ENCODE results near the gene CDT1. TPM values are rescaled to one million over a fixed set of nuclear protein-coding genes. Genes with fewer than 3 reads are reported as not detected.

Gene CDT1
- total RNA-seq, 1 experiment from 2014 or later: 160 TPM

DNA sequence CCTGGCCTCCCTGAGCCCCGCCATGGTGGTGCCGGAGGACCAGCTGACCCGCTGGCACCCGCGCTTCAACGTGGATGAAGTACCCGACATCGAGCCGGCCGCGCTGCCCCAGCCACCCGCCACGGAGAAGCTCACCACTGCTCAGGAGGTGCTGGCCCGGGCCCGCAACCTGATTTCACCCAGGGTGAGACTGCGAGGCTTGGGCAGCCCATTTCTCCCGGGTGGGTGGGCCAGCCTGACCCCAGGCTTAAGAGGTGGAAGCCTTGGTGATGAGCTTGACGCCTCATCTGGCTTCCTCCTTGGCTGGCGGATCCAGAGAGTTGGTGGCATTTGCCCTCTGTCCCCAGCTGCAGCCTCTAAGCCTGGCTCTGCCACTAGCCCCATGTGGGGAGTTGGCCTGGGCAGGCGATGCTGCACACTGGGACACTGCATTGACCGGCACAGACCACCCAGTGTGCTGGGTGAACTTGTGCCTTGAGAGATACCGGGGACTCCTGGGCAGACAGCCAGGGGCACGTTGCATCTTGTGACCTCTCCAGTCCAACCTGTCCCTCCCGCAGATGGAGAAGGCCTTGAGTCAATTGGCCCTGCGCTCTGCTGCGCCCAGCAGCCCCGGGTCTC is 3.0 kb downstream of the CDT1 start:
- peak overlapping the region; percentile 100; the same call in 1 of the 2 replicates for H3K27ac ChIP-seq (ENCODE audit: low read depth, low read length)
- H2AFZ ChIP-seq (ENCODE audit: low read depth, low read length, poor library complexity, severe bottlenecking): no peak overlapping the region
- H3K4me3 ChIP-seq (replicated peaks in 1 of 2; ENCODE audit: low read depth in 1 of 2, low read length in 2 of 2): no peak overlapping the region
- no peaks in the 10 kb centered on the region for H3K27me3 ChIP-seq (ENCODE audit: insufficient read depth, low read length)
- H3K9me3 ChIP-seq (ENCODE audit: control insufficient read depth in 1 of 2, insufficient read depth in 1 of 2, low read depth in 1 of 2, low read length in 2 of 2): no peaks in the 10 kb centered on the region
- ATAC-seq (no peak), DNase-seq (ENCODE audit: low read depth, low spot score) (no peak)
- H4K20me1 ChIP-seq (ENCODE audit: insufficient read depth): peaks cover 12% of the 10 kb centered on the region; the same call in 1 of the 2 replicates
- no peak overlapping the region for H3K9ac ChIP-seq (ENCODE audit: low read length)
- no peak overlapping the region for H3K4me2 ChIP-seq (ENCODE audit: low read length)
- H3K79me2 ChIP-seq (ENCODE audit: insufficient read depth, low read length): peaks cover 74% of the 10 kb centered on the region
- ChIA-PET POLR2A (no interaction called here), RAD21 (ENCODE audit: low non-redundant PET in 1 of 2, low total read pairs in 2 of 2, uncharacterized antibody in 2 of 2, unreplicated experiment in 2 of 2) (no interaction called here), CTCF (no interaction called here)
- peaks cover 19 to 61% of the 10 kb centered on the region in 2 experiments; a peak in 3 of 4 replicates for H3K36me3 ChIP-seq (ENCODE audit: control insufficient read depth in 1 of 2, insufficient read depth in 2 of 2, low read length in 2 of 2)
- intact Hi-C loops (cut with micrococcal nuclease): no loop called here
- no peaks in the 10 kb centered on the region for H3K9me2 ChIP-seq (ENCODE audit: insufficient read depth)
- no TSS peak for BruUV-seq (replicated peaks)
- peaks cover 21 to 57% of the 10 kb centered on the region in 2 experiments for H3K4me1 ChIP-seq (ENCODE audit: control insufficient read depth in 1 of 2, insufficient read depth in 2 of 2, low read length in 2 of 2)
- TF ChIP-seq ZFX (IDR thresholded peaks at IDR 0.05) (peak; percentile 20; the same call in 1 of the 2 replicates), SRF (IDR thresholded peaks at IDR 0.05; ENCODE audit: low read depth) (no peak)

DNA sequence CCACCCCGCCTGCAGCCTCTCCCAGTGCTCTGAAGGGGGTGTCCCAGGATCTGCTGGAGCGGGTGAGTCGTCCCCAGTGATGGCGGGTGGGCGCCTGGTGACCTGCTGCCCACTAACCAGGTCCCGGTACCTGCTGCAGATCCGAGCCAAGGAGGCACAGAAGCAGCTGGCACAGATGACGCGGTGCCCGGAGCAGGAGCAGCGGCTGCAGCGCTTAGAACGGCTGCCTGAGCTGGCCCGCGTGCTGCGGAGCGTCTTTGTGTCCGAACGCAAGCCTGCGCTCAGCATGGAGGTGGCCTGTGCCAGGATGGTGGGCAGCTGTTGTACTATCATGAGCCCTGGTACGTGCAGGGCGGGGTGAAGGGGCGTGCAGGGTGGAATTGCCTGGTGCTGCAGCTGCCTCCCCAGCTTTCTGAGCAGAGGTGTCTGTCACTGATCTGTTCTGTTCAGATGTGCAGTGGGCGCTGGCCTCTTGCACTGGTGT is 3.6 kb downstream of the CDT1 start:
- BruUV-seq (replicated peaks): no TSS peak
- H3K36me3 ChIP-seq (ENCODE audit: control insufficient read depth in 1 of 2, insufficient read depth in 2 of 2, low read length in 2 of 2): peaks cover 19 to 61% of the 10 kb centered on the region in 2 experiments; a peak in 3 of 4 replicates
- H3K79me2 ChIP-seq (ENCODE audit: insufficient read depth, low read length): peaks cover 72% of the 10 kb centered on the region
- peak overlapping the region; percentile 100 for H3K27ac ChIP-seq (ENCODE audit: low read depth, low read length)
- intact Hi-C loops (cut with micrococcal nuclease): no loop called here
- CTCF ChIA-PET: no interaction called here
- no peak for DNase-seq (ENCODE audit: low read depth, low spot score)
- no peak for ATAC-seq
- H3K9me2 ChIP-seq (ENCODE audit: insufficient read depth): no peaks in the 10 kb centered on the region
- no peak overlapping the region for H3K9ac ChIP-seq (ENCODE audit: low read length)
- RAD21 ChIA-PET (ENCODE audit: low non-redundant PET in 1 of 2, low total read pairs in 2 of 2, uncharacterized antibody in 2 of 2, unreplicated experiment in 2 of 2): no interaction called here
- no peak for TF ChIP-seq POLR2AphosphoS5 (IDR thresholded peaks at IDR 0.05; ENCODE audit: low read depth, low read length)
- TF ChIP-seq, protein P1, sequence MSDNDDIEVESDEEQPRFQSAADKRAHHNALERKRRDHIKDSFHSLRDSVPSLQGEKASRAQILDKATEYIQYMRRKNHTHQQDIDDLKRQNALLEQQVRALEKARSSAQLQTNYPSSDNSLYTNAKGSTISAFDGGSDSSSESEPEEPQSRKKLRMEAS (IDR thresholded peaks at IDR 0.05): no peak
- TF ChIP-seq TCF7L2 (IDR thresholded peaks at IDR 0.05; ENCODE audit: borderline replicate concordance, extremely low read depth, insufficient read depth, insufficient read length): no peak
- TF ChIP-seq EGR1 (IDR thresholded peaks at IDR 0.05; ENCODE audit: low read depth): no peak
- no peak for TF ChIP-seq JUND (IDR thresholded peaks at IDR 0.05)
- TF ChIP-seq POLR2A (IDR thresholded peaks at IDR 0.05; ENCODE audit: borderline replicate concordance, extremely low read depth, insufficient read depth, insufficient read length): no peak
- TF ChIP-seq EZH2 (IDR thresholded peaks at IDR 0.05): no peak
- TF ChIP-seq, protein P2, sequence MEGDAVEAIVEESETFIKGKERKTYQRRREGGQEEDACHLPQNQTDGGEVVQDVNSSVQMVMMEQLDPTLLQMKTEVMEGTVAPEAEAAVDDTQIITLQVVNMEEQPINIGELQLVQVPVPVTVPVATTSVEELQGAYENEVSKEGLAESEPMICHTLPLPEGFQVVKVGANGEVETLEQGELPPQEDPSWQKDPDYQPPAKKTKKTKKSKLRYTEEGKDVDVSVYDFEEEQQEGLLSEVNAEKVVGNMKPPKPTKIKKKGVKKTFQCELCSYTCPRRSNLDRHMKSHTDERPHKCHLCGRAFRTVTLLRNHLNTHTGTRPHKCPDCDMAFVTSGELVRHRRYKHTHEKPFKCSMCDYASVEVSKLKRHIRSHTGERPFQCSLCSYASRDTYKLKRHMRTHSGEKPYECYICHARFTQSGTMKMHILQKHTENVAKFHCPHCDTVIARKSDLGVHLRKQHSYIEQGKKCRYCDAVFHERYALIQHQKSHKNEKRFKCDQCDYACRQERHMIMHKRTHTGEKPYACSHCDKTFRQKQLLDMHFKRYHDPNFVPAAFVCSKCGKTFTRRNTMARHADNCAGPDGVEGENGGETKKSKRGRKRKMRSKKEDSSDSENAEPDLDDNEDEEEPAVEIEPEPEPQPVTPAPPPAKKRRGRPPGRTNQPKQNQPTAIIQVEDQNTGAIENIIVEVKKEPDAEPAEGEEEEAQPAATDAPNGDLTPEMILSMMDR (IDR thresholded peaks at IDR 0.05 in 2 of 3, conservative IDR thresholded peaks at IDR 0.05 in 1 of 3; ENCODE audit: borderline replicate concordance in 1 of 3, insufficient read depth in 1 of 3, low read depth in 2 of 3, low read length in 2 of 3): no peak
- TF ChIP-seq ELF1 (IDR thresholded peaks at IDR 0.05; ENCODE audit: borderline replicate concordance, low read depth): no peak
- H4K20me1 ChIP-seq (ENCODE audit: insufficient read depth): peaks cover 12% of the 10 kb centered on the region; the same call in 1 of the 2 replicates
- POLR2A ChIA-PET: no interaction called here
- no peaks in the 10 kb centered on the region for H3K27me3 ChIP-seq (ENCODE audit: insufficient read depth, low read length)
- H3K4me1 ChIP-seq (ENCODE audit: control insufficient read depth in 1 of 2, insufficient read depth in 2 of 2, low read length in 2 of 2): peaks cover 17 to 55% of the 10 kb centered on the region in 2 experiments
- H2AFZ ChIP-seq (ENCODE audit: low read depth, low read length, poor library complexity, severe bottlenecking): no peak overlapping the region
- no peaks in the 10 kb centered on the region for H3K9me3 ChIP-seq (ENCODE audit: control insufficient read depth in 1 of 2, insufficient read depth in 1 of 2, low read depth in 1 of 2, low read length in 2 of 2)
- no peak overlapping the region for H3K4me3 ChIP-seq (replicated peaks in 1 of 2; ENCODE audit: low read depth in 1 of 2, low read length in 2 of 2)
- H3K4me2 ChIP-seq (ENCODE audit: low read length): no peak overlapping the region
